OCI-LY1 (cell line): Measurements from ENCODE around the gene POLR1G.

Experiments used
- H2AFZ ChIP-seq: fragments of 200-600 bp; sonication (generic), shearing (Covaris generic); 2 replicates; pipeline ENCODE4 v1.6.0; 2014; ENCODE audit warnings: antibody characterized with exemption, mild to moderate bottlenecking, low read length
- H3F3A ChIP-seq: fragments of 200-600 bp; sonication (generic), shearing (Covaris generic); 2 replicates; pipeline ENCODE4 v1.6.0; 2014; ENCODE audit warnings: mild to moderate bottlenecking, antibody characterized with exemption, low read length, moderate library complexity; ENCODE audit not compliant: insufficient read depth
- H3K27ac ChIP-seq: fragments of 200-600 bp; sonication (generic); 2 replicates; pipeline ENCODE4 v1.5.1; 2014; ENCODE audit warnings: low read length, mixed run types, mild to moderate bottlenecking, low read depth; ENCODE audit not compliant: poor library complexity, severe bottlenecking
- H3K27me3 ChIP-seq: fragments of 200-600 bp; sonication (generic); 2 replicates; pipeline ENCODE4 v1.6.0; 2014; ENCODE audit warnings: antibody characterized with exemption, mild to moderate bottlenecking, low read length, moderate library complexity; ENCODE audit not compliant: insufficient read depth
- H3K36me3 ChIP-seq: fragments of 200-600 bp; sonication (generic); 2 replicates; pipeline ENCODE4 v1.6.1; 2014; ENCODE audit warnings: mild to moderate bottlenecking, antibody characterized with exemption, low read length, moderate library complexity, mixed read lengths; ENCODE audit not compliant: insufficient read depth
- H3K4me1 ChIP-seq: fragments of 200-600 bp; sonication (generic); 2 replicates; pipeline ENCODE4 v1.5.1; 2014; ENCODE audit warnings: mild to moderate bottlenecking, low read length, moderate library complexity; ENCODE audit not compliant: insufficient read depth, severe bottlenecking
- H3K4me2 ChIP-seq: fragments of 200-600 bp; sonication (generic), shearing (Covaris generic); 2 replicates; pipeline ENCODE4 v1.6.1; 2014; ENCODE audit warnings: low read length
- H3K4me3 ChIP-seq: fragments of 200-600 bp; sonication (generic); 2 replicates; pipeline ENCODE4 v1.5.1; 2014; ENCODE audit warnings: low read length, low read depth, mild to moderate bottlenecking, mixed read lengths; ENCODE audit not compliant: poor library complexity, severe bottlenecking
- H3K79me2 ChIP-seq: fragments of 200-600 bp; shearing (Covaris generic); 2 replicates; pipeline ENCODE4 v1.6.1; 2016; ENCODE audit warnings: mixed run types, low read length, mixed read lengths; ENCODE audit not compliant: insufficient read depth
- H3K9ac ChIP-seq: fragments of 200-600 bp; sonication (generic), shearing (Covaris generic); 2 replicates; pipeline ENCODE4 v1.6.1; 2014; ENCODE audit warnings: mild to moderate bottlenecking, low read length, mixed read lengths
- H3K9me2 ChIP-seq: fragments of 200-600 bp; sonication (generic), shearing (Covaris generic); 2 replicates; pipeline ENCODE4 v1.6.1; 2014; ENCODE audit warnings: low read depth, mild to moderate bottlenecking, low read length, mixed read lengths
- H3K9me3 ChIP-seq: fragments of 200-600 bp; shearing (Covaris generic); 2 replicates; pipeline ENCODE4 v1.6.1; 2014; ENCODE audit warnings: low read length, mixed read lengths
- H4K20me1 ChIP-seq: fragments of 200-600 bp; sonication (generic), shearing (Covaris generic); 2 replicates; pipeline ENCODE4 v1.6.0; 2016; ENCODE audit warnings: mild to moderate bottlenecking, low read length; ENCODE audit not compliant: insufficient read depth
- EZH2 ChIP-seq: fragments of 200-600 bp; sonication (generic), shearing (Covaris generic); IDR thresholded peaks from 2 replicates; pipeline ENCODE4 v1.8.0; 2017; ENCODE audit warnings: borderline replicate concordance, mixed run types, mild to moderate bottlenecking, antibody characterized with exemption, low read length, moderate library complexity, mixed read lengths
- TF ChIP-seq, protein P1 (sequence below): fragments of 200-600 bp; sonication (generic), shearing (Covaris generic); IDR thresholded peaks from 2 replicates; pipeline ENCODE4 v1.5.1; 2017; ENCODE audit warnings: mild to moderate bottlenecking, antibody characterized with exemption, low read length, moderate library complexity, mixed read lengths

Gene POLR1G

GRCh38 chr19:45414468-45414867, 8.0 kb downstream of the POLR1G start:
- H3K9me2 ChIP-seq = no peaks in the 10 kb centered on the region
- H3F3A ChIP-seq = no peaks in the 10 kb centered on the region
- H3K27me3 ChIP-seq = no peaks in the 10 kb centered on the region
- peaks cover 41% of the 10 kb centered on the region for H3K36me3 ChIP-seq
- no peaks in the 10 kb centered on the region for H4K20me1 ChIP-seq
- TF ChIP-seq EZH2 = no peak
- TF ChIP-seq, protein P1, sequence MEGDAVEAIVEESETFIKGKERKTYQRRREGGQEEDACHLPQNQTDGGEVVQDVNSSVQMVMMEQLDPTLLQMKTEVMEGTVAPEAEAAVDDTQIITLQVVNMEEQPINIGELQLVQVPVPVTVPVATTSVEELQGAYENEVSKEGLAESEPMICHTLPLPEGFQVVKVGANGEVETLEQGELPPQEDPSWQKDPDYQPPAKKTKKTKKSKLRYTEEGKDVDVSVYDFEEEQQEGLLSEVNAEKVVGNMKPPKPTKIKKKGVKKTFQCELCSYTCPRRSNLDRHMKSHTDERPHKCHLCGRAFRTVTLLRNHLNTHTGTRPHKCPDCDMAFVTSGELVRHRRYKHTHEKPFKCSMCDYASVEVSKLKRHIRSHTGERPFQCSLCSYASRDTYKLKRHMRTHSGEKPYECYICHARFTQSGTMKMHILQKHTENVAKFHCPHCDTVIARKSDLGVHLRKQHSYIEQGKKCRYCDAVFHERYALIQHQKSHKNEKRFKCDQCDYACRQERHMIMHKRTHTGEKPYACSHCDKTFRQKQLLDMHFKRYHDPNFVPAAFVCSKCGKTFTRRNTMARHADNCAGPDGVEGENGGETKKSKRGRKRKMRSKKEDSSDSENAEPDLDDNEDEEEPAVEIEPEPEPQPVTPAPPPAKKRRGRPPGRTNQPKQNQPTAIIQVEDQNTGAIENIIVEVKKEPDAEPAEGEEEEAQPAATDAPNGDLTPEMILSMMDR = no peak
- H3K4me3 ChIP-seq = no peak overlapping the region
- H3K9ac ChIP-seq = no peak overlapping the region
- H3K9me3 ChIP-seq = no peaks in the 10 kb centered on the region
- H2AFZ ChIP-seq = no peak overlapping the region
- H3K4me2 ChIP-seq = no peak overlapping the region
- H3K79me2 ChIP-seq = no peaks in the 10 kb centered on the region
- H3K4me1 ChIP-seq = peaks cover 10% of the 10 kb centered on the region
- no peak overlapping the region for H3K27ac ChIP-seq

DNA sequence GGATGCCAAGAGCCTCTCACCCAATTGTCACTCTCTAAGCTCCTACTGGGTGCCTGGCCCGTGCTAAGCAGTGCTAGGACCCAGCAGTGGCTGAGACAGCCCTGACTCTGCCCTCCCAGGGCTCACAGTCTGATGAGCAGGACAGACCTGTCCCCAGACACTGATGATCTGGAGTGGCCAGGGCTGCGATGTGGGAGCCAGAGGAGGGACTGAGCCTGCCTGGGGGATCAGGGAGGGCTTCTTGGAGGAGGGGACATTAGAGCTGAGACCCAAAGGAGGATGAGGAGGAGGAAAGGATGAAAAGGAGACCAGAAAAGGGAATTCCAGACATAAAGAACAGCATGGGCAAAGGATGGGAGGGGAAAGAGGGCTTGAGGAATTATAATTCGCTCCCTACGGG, 10.7 kb downstream of the POLR1G start:
- no peak overlapping the region for H2AFZ ChIP-seq
- H3K4me3 ChIP-seq = no peak overlapping the region
- H3F3A ChIP-seq = no peaks in the 10 kb centered on the region
- no peaks in the 10 kb centered on the region for H3K9me2 ChIP-seq
- no peak for TF ChIP-seq EZH2
- TF ChIP-seq, protein P1 = no peak
- no peaks in the 10 kb centered on the region for H3K79me2 ChIP-seq
- H3K9me3 ChIP-seq = no peaks in the 10 kb centered on the region
- no peaks in the 10 kb centered on the region for H3K27me3 ChIP-seq
- H3K9ac ChIP-seq = no peak overlapping the region
- peaks cover 22% of the 10 kb centered on the region for H3K4me1 ChIP-seq
- peaks cover 41% of the 10 kb centered on the region for H3K36me3 ChIP-seq
- no peaks in the 10 kb centered on the region for H4K20me1 ChIP-seq
- H3K4me2 ChIP-seq = no peak overlapping the region
- peak overlapping the region; percentile 15 for H3K27ac ChIP-seq

DNA sequence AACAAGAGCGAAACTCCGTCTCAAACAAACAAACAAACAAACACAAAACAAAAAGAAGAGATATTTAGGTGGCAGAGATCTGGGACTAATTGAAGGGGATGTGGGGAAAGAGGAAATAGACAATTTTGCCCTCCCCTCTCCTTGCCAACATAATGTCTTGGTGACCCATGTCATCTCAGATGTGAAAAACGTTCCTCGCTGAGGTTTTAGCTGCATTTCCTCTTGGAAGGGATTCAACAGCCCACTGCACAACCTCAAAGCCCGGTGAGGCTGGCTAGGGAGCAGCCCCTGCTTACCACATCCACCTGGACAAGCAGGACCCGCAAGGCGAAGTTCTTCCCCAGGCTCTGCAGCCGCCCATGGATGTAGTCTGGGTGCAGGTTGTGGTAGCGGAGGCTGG, 12.4 kb downstream of the POLR1G start:
- peak overlapping the region; percentile 48 for H3K4me2 ChIP-seq
- H3K27ac ChIP-seq = peak overlapping the region; percentile 75
- peaks cover 25% of the 10 kb centered on the region; the same call in 1 of the 2 replicates for H3K36me3 ChIP-seq

More for the DNA sequence above, 12.4 kb downstream of the POLR1G start:
- Histone ChIP-seq H3K79me2 (no peaks in the 10 kb centered on the region), H3F3A (no peaks in the 10 kb centered on the region), H3K9me2 (no peaks in the 10 kb centered on the region), H3K9me3 (no peaks in the 10 kb centered on the region), H2AFZ (no peak overlapping the region), H3K27me3 (no peaks in the 10 kb centered on the region), H3K4me1 (peaks cover 34% of the 10 kb centered on the region), H4K20me1 (no peaks in the 10 kb centered on the region), H3K4me3 (peak overlapping the region; percentile 3), H3K9ac (no peak overlapping the region; the same call in 1 of the 2 replicates)
- no peak for TF ChIP-seq EZH2
- TF ChIP-seq, protein P1 = no peak
